Gastrocnemius medialis (tissue), 4 donors: ENCODE data around the gene SLC35A1.

ENCODE experiments used
- CTCF ChIP-seq, 5 experiments: fragments of 450-650 bp in 3 of 5; fragments of 200-600 bp in 2 of 5; sonication (generic) in 2 of 5; IDR thresholded peaks in 4 of 5; conservative IDR thresholded peaks in 1 of 5; 1 replicate in 4 of 5; 2 replicates in 1 of 5; pipeline ENCODE4 v1.5.1; 2016 to 2019; ENCODE audit warnings: antibody characterized with exemption in 5 of 5, mild to moderate bottlenecking in 3 of 5, moderate library complexity in 3 of 5
- POLR2A ChIP-seq, 2 donors: fragments of 450-650 bp; IDR thresholded peaks; one replicate each; pipeline ENCODE4 v1.6.1; 2017; ENCODE audit warnings: antibody characterized with exemption in 2 of 2, mild to moderate bottlenecking in 2 of 2, moderate library complexity in 2 of 2

GRCh38 chr6:87484491-87484890, 11.7 kb downstream of the SLC35A1 start:
- no peak for TF ChIP-seq CTCF (IDR thresholded peaks at IDR 0.05 in 4 of 5, conservative IDR thresholded peaks at IDR 0.05 in 1 of 5)
- TF ChIP-seq POLR2A (IDR thresholded peaks at IDR 0.05): no peak
